ENCODE results near the gene FAM168A.

DNA sequence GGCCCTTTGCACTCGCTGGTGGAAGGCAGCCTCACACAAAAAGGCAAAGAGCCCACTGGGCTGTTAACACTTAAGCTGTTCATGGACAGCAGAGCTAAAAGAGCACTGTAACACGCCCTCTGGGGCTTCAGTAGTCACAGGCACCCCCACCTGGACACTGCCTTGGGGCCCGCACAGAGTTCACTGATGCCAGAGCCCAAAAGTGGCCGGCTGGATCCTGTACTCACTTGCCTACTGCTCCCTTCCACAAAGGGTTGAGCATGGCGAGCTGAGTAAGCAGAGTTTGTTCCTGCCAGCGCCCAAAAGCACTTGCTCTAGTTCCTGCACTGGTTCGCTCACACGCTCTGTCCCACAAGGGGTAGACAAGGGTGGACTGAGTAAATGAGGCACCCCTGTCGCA is 142.9 kb downstream of the FAM168A start:
- no peak for TF ChIP-seq CTCF (IDR thresholded peaks at IDR 0.05)
- no peak for TF ChIP-seq EP300 (IDR thresholded peaks at IDR 0.05)
- TF ChIP-seq POLR2A (IDR thresholded peaks at IDR 0.05), result no peak

Measured in ovary (tissue), 3 donors.